ENCODE data around the gene SESTD1. TPM values are rescaled to one million over a fixed set of nuclear protein-coding genes. Genes with fewer than 3 reads are reported as not detected.
"Not testable (repeated sequence)": the region's sequence is repeated elsewhere in the genome, so short reads cannot be mapped to it uniquely, and the experiment has no call there.

Gene SESTD1
- total RNA-seq, 1 donor from 2014 or later = 70.9 TPM

DNA sequence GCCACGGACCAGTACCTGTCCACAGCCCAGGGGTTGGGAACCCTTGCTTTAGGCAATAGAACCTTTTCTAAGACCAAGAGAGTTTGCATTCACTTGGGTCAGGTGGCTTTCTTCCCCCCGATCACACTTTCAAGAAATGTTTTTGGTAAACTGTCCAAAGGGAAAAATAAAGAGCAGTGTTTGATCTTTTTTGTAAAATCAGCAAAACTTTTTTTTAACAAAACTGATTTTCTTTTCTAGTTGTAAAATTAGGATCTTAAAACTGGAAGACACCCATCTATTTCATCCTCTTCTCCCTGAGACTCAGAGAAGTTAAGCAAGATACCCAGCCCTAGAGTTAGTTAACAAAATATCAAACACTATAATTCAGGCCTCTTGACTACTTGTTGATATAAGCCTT lies 6.1 kb upstream of the SESTD1 start:
- no peak for DNase-seq (ENCODE audit: low spot score in 2 of 2)

GRCh38 chr2:179268277-179268925 lies 3.8 kb upstream of the SESTD1 start:
- FAIRE-seq (no peak), DNase-seq (ENCODE audit: low spot score in 2 of 2) (no peak)

More for the DNA sequence above, 6.1 kb upstream of the SESTD1 start:
- FAIRE-seq = no peak

DNA sequence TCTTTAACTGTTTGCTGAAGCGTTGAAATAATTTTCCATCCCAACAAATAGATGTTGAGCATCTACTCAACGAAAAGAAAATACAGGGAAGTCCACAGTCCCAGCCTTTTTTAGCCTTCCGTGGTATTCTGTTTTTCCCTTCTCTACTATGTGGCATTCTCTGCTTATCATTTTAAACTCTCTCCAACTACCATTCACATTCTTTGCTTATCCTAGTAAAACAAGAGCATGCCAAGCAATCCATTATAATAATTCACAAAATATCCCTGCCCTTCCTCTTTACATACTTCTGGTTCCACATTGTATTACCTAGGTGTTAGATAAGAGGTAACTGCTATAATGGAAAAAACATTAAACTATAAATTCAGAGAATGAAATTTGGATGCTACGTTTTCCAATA lies 1.6 kb upstream of the SESTD1 start:
- FAIRE-seq = no peak
- DNase-seq (ENCODE audit: low spot score in 2 of 2) = no peak

DNA sequence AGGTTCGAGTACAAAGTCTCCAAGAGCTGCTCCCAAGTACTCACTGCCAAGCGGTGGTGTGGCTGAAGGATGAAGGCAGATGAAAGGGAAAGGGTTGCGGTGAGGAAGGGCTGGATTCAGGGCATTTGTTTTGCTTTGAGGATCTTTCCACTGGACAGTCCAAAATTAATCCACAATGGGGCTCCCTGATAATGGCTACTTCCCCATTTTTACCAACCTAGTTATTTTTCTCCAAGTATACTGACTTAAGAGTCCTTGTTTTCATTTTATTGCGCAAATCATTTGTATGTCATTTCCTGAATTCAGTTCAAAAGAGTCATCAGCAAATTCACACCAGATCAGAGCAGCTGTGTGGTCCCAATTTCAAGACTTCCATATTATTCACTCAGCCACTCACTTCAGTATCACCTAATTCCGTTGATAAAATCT lies 464 bp upstream of the SESTD1 start:
- DNase-seq (ENCODE audit: low spot score in 2 of 2) (peak in 1 of 2 donors; percentile 28), FAIRE-seq (no peak)

- DNase-seq (ENCODE audit: low spot score in 2 of 2) (peak; percentile 47 to 66), FAIRE-seq (no peak)
These were observed 925 bp downstream of the SESTD1 start for GRCh38 chr2:179263446-179264367.

DNA sequence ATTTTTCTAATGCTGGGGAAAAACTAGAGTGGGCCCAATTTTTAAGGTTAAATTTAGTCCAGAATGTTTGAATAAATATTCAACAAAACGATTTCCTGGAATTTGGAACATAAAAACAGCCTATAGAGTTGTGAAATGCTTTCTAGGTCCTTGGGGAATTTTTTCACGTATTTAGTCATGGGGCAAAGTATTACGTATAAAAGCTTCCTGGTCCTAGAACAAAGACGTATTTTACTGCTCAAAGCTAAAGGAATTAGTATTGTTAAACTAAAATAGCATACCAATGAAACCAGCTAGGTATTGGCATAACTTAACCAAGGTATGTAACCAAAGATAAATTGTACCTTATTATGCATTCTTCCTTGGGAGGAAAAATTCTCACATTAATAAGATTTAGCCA lies 1.6 kb downstream of the SESTD1 start:
- no peak for DNase-seq (ENCODE audit: low spot score in 2 of 2)
- FAIRE-seq = no peak

- DNase-seq (ENCODE audit: low spot score in 2 of 2) (no peak), FAIRE-seq (no peak)
These were observed 2.5 kb downstream of the SESTD1 start for GRCh38 chr2:179262077-179262660.

- no peak for FAIRE-seq
These were observed 3.3 kb downstream of the SESTD1 start for GRCh38 chr2:179261151-179261825.

GRCh38 chr2:179260224-179260623 lies 4.4 kb downstream of the SESTD1 start:
- FAIRE-seq (no peak), DNase-seq (ENCODE audit: low spot score in 2 of 2) (no peak)

More at GRCh38 chr2:179261151-179261825, 3.3 kb downstream of the SESTD1 start:
- no peak for DNase-seq (ENCODE audit: low spot score in 2 of 2)

GRCh38 chr2:179255129-179255528 lies 9.5 kb downstream of the SESTD1 start:
- DNase-seq (ENCODE audit: low spot score in 2 of 2) = no peak
- FAIRE-seq = no peak

DNA sequence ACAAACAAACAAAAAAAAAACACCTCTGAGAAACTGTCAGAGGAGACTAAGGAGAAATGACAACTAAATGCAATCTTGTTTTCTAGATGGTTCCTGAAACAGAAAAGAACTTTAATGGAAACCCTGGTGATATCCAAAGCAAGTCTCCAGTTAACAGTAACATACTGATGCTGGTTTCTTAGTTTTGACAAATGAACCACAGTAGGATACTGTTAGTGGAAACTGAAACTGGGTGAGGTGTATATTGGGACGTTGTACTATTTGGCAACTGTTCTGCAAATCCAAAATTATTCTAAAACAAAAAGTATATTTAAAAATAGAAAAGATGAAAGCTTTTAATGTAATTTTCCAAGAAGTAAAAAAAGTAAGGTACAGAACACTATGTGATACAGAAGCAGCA lies 11.4 kb downstream of the SESTD1 start:
- DNase-seq (ENCODE audit: low spot score in 2 of 2) (no peak), FAIRE-seq (no peak)

DNA sequence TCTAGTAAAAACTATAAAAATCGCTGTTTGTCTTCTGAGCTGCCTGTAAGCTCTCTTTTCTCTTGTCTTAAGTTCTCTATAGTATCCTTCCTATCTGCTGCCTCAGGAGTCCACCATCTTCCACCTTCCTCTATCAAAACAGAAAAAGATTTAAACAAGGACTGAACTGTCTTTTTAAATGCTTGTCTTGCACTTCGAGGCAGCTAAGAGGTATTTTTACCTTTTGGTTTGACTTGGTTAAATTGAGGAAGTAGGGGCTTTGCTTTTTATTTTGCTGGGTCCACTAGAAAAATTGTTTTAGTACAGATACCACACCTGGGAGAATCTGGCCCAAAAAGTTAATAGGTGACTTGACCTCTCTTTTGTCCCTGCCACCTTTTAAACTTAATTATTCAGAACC lies 12.2 kb downstream of the SESTD1 start:
- FAIRE-seq = no peak
- no peak for DNase-seq (ENCODE audit: low spot score in 2 of 2)

GRCh38 chr2:179251870-179252269 lies 12.8 kb downstream of the SESTD1 start:
- FAIRE-seq = no peak
- no peak for DNase-seq (ENCODE audit: low spot score in 2 of 2)

DNA sequence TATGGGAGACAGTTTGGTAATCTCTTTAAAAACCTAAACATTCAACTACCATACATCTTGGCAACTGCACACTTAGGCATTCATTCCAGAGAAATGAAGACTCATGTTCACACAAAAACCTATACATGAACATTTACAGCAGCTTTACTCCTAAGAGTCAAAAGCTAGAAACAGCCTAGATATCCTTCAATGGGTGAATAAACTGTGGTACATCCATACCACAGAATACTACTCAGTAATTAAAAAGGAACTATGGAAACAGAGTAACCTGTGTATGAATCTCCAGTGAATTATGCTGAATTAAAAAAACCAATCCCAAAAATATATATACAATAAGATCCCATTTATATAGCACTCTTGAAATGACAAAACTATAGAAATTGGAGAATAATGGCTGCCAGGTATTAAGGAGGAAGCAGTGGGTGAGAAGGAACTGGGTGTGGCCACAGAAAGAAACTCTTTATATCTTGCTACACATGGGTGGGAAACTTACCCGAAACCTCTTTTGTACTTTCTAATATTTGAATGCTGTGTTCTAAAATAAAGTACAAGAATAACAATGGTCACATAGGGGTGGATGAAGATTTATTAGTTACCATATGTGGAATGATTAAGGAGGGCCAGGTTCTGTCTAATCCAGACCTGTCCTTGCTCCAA lies 13.7 kb downstream of the SESTD1 start:
- no peak for FAIRE-seq

GRCh38 chr2:179250095-179250494 lies 14.5 kb downstream of the SESTD1 start:
- DNase-seq (ENCODE audit: low spot score in 2 of 2) (no peak), FAIRE-seq (no peak)

More for the DNA sequence above, 13.7 kb downstream of the SESTD1 start:
- no peak for DNase-seq (ENCODE audit: low spot score in 2 of 2)

GRCh38 chr2:179248024-179248348 lies 16.6 kb downstream of the SESTD1 start:
- FAIRE-seq (peak; percentile 36), DNase-seq (ENCODE audit: low spot score in 2 of 2) (no peak)

GRCh38 chr2:179247318-179248023 lies 17.2 kb downstream of the SESTD1 start:
- FAIRE-seq (no peak), DNase-seq (ENCODE audit: low spot score in 2 of 2) (no peak)

DNA sequence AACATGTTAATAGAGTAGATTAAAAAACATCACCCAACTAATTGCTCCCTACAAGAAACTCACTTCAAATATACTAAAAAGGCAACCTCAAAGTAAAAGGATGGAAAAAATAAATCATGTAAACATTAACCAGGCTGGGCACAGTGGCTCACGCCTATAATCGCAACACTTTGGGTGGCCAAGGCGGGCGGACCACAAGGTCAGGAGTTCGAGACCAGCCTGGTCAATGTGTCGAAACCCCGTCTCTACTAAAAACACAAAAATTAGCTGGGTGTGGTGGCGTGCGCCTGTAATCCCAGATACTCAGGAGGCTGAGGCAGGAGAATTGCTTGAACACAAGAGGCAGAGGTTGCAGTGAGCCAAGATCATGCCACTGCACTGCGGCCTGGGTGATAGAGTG lies 18.8 kb downstream of the SESTD1 start:
- FAIRE-seq; DNase-seq (ENCODE audit: low spot score in 2 of 2): not testable (repeated sequence)

DNA sequence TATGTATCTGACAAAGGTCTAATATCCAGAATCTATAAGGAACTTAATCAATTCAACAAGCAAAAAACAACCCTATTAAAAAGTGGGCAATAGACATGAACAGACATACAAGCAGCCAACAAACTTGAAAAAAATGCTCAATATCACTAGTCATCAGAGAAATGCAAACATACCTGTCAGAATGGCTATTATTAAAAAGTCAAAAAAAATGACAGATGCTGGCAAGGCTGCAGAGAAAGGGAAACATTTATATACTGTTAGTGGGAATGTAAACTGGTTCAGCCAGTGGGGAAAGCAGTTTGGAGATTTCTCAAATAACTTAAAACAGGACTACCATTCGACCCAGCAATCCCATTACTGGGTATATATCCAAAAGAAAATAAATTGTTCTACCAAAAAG lies 21.6 kb downstream of the SESTD1 start:
- DNase-seq (ENCODE audit: low spot score in 2 of 2) (no peak), FAIRE-seq (no peak)
